CD14-positive monocyte (primary cell): ENCODE data around the gene RSPH1. TPM values are rescaled to one million over a fixed set of nuclear protein-coding genes. Genes with fewer than 3 reads are reported as not detected.
A peak's percentile ranks its signal among the peaks of the same experiment; 100 is the strongest.

ENCODE experiments used
- DNase-seq, 3 donors: peaks; one replicate each; pipeline ENCODE4 v3.0.0-alpha.2; 2011 to 2022
- H2AFZ ChIP-seq: 2 replicates; pipeline ENCODE4 v1.6.0; 2012; ENCODE audit warnings: mild to moderate bottlenecking, low read depth, low read length, inconsistent platforms; ENCODE audit not compliant: insufficient read depth, poor library complexity, severe bottlenecking
- H3K27ac ChIP-seq, 2 donors: 1 replicate in 1 of 2; 2 replicates in 1 of 2; pipeline ENCODE4 v1.5.1; 2012 to 2013; ENCODE audit warnings: low read length in 2 of 2, control low read depth in 1 of 2, inconsistent platforms in 1 of 2, low read depth in 1 of 2, mild to moderate bottlenecking in 1 of 2
- H3K27me3 ChIP-seq, 2 donors: one replicate each; pipeline versions ENCODE4 v1.6.0 to v1.6.1; 2011 to 2013; ENCODE audit warnings: low read length in 2 of 2; ENCODE audit not compliant: control insufficient read depth in 2 of 2, insufficient read depth in 2 of 2
- H3K36me3 ChIP-seq, 2 donors: replicated peaks in 1 of 2; 1 replicate in 1 of 2; 2 replicates in 1 of 2; pipeline versions ENCODE4 v1.5.1 to v1.6.1; 2012 to 2013; ENCODE audit warnings: low read length in 2 of 2, control low read depth in 1 of 2, inconsistent platforms in 1 of 2, mild to moderate bottlenecking in 1 of 2; ENCODE audit not compliant: insufficient read depth in 2 of 2, control insufficient read depth in 1 of 2
- H3K4me1 ChIP-seq, 2 donors: 1 replicate in 1 of 2; 2 replicates in 1 of 2; pipeline versions ENCODE4 v1.5.1 to v1.6.1; 2012 to 2013; ENCODE audit warnings: low read length in 2 of 2, control low read depth in 1 of 2, inconsistent platforms in 1 of 2, mild to moderate bottlenecking in 1 of 2, moderate library complexity in 1 of 2; ENCODE audit not compliant: insufficient read depth in 2 of 2, control insufficient read depth in 1 of 2
- H3K4me2 ChIP-seq: replicated peaks from 2 replicates; pipeline ENCODE3; 2012; ENCODE audit warnings: low read length, moderate library complexity, mild to moderate bottlenecking; ENCODE audit not compliant: poor library complexity, severe bottlenecking; ENCODE audit errors: extremely low read depth
- H3K4me3 ChIP-seq, 3 experiments: fragments of 200-600 bp in 1 of 3; sonication (generic) in 1 of 3; replicated peaks in 1 of 3; 1 replicate in 2 of 3; 2 replicates in 1 of 3; pipeline ENCODE4 v1.5.1; 2011 to 2013; ENCODE audit warnings: low read length in 3 of 3, mild to moderate bottlenecking in 3 of 3, control low read depth in 2 of 3, low read depth in 2 of 3, inconsistent platforms in 1 of 3, moderate library complexity in 1 of 3
- H3K79me2 ChIP-seq: 2 replicates; pipeline ENCODE4 v1.6.0; 2012; ENCODE audit warnings: mild to moderate bottlenecking, control low read depth, inconsistent platforms, low read length, moderate library complexity; ENCODE audit not compliant: insufficient read depth
- H3K9ac ChIP-seq: 2 replicates; pipeline ENCODE4 v1.6.0; 2017; ENCODE audit warnings: low read length, mild to moderate bottlenecking; ENCODE audit not compliant: insufficient read depth, poor library complexity, severe bottlenecking
- H3K9me3 ChIP-seq, 2 donors: replicated peaks in 1 of 2; 1 replicate in 1 of 2; 2 replicates in 1 of 2; pipeline versions ENCODE4 v1.5.1 to v1.6.1; 2012 to 2013; ENCODE audit warnings: low read length in 2 of 2, control low read depth in 1 of 2; ENCODE audit not compliant: control insufficient read depth in 1 of 2, insufficient read depth in 1 of 2
- H4K20me1 ChIP-seq: 2 replicates; pipeline ENCODE4 v1.6.0; 2012; ENCODE audit warnings: mild to moderate bottlenecking, low read length, control low read depth, moderate library complexity; ENCODE audit not compliant: insufficient read depth
- H3K27ac Mint-ChIP-seq, 7 donors: one replicate each; pipeline ENCODE4 v1.8.0; 2020; ENCODE audit warnings: mild to moderate bottlenecking in 7 of 7, mixed read lengths in 7 of 7, moderate library complexity in 6 of 7, inconsistent platforms in 2 of 7
- H3K27me3 Mint-ChIP-seq, 3 donors: one replicate each; pipeline ENCODE4 v1.8.0; 2021 to 2022; ENCODE audit warnings: low read depth in 3 of 3, mild to moderate bottlenecking in 3 of 3, mixed read lengths in 3 of 3, moderate library complexity in 3 of 3, inconsistent platforms in 1 of 3
- H3K36me3 Mint-ChIP-seq, 2 donors: one replicate each; pipeline ENCODE4 v1.8.0; 2020; ENCODE audit warnings: mixed read lengths in 2 of 2, inconsistent platforms in 1 of 2, mild to moderate bottlenecking in 1 of 2
- H3K4me1 Mint-ChIP-seq: one replicate; pipeline ENCODE4 v1.8.0; 2020; ENCODE audit warnings: mild to moderate bottlenecking, mixed read lengths
- H3K4me3 Mint-ChIP-seq, 2 donors: one replicate each; pipeline ENCODE4 v1.8.0; 2020; ENCODE audit warnings: mild to moderate bottlenecking in 2 of 2, mixed read lengths in 2 of 2, moderate library complexity in 1 of 2
- H3K9me3 Mint-ChIP-seq, 7 donors: one replicate each; pipeline ENCODE4 v1.8.0; 2020 to 2022; ENCODE audit warnings: mixed read lengths in 7 of 7, mild to moderate bottlenecking in 6 of 7, moderate library complexity in 6 of 7, inconsistent platforms in 2 of 7
- WGBS: methylation state at CpG from one replicate; pipeline ENCODE4 v1.1.5; 2013; ENCODE audit warnings: missing lambda C conversion rate; ENCODE audit not compliant: insufficient coverage; 5-methylcytosine and 5-hydroxymethylcytosine counted together
- intact Hi-C, 2 donors: fragments of 100-400 bp; cut with micrococcal nuclease; formaldehyde crosslinking; loops; one replicate each; pipeline versions ENCODE4 v1.15.0 to v1.15.1; 2023
- polyA plus RNA-seq, 3 donors: library from polyadenylated mRNA; depleted of rRNA in 1 of 3; unstranded in 2 of 3; stranded (reverse) in 1 of 3; fragments of 300-500 nt in 2 of 3; fragments of >200 nt in 1 of 3; fragmentation: Illumina TruSeq in 2 of 3; gene quantifications; 1 replicate in 2 of 3; 2 replicates in 1 of 3; pipeline ENCODE4 v1.2.3, GENCODE V29; 2012 to 2021
- TF ChIP-seq, protein P1 (sequence below): fragments of 200-600 bp; IDR thresholded peaks from one replicate; pipeline ENCODE4 v1.8.0; 2022; ENCODE audit warnings: antibody characterized with exemption, mild to moderate bottlenecking

RSPH1 gene
- polyA plus RNA-seq, 3 donors, result 0.03 TPM; not detected in 2

DNA sequence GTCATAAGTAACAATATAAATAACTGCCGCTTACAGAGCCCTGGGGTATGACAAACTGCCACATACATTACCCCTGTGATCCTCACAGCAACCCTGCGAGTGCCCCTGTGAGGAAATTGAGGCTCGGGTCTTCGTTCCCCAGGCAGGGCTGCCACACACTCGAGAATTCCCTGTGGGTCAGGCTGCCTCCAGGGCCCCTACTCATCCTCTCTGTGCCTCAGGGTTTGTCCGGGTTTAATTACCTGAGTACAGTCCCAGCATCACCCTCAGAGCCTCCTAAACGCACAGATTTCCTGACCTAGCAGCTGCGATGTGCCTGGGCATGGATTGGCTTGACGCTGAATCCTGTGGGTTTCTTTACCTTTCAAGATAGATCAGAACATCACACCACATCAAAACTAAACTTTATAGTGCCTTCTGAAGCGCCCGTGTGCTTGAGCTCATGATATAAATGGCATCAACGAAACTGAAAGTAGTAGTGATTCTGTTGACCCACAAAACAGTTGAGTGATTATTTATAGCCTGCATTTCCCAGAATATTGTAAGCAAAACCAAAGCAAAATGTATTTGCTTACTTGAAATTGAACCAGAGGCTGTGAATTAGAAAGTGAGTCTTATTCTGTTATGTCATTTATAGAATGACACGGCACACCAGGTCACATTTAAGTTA is 31.6 kb upstream of the RSPH1 start:
- Mint-ChIP-seq H3K4me3 (peak overlapping the region; percentile 79 to 91), H3K27me3 (peaks cover 0 to 3% (median 2%) of the 10 kb centered on the region in 3 donors), H3K36me3 (peaks cover 42 to 62% of the 10 kb centered on the region in 2 donors), H3K27ac (peak overlapping the region in 5 of 7 donors; percentile 27 to 91 (median 84)), H3K4me1 (peaks cover 40% of the 10 kb centered on the region), H3K9me3 (peaks cover 0 to 2% (median 0%) of the 10 kb centered on the region in 7 donors)
- no peaks in the 10 kb centered on the region for H3K9me3 ChIP-seq
- intact Hi-C loops, result loop anchor here in 1 of 2 donors (10.0 kb wide), 1 partner anchor 223 kb away; no protein-coding TSS in a partner anchor
- H3K36me3 ChIP-seq, result peaks cover 10 to 46% of the 10 kb centered on the region in 2 donors
- peak overlapping the region in 1 of 3 experiments; percentile 60 for H3K4me3 ChIP-seq
- peak overlapping the region; percentile 51 for H3K4me2 ChIP-seq
- H2AFZ ChIP-seq, result peak overlapping the region; percentile 59
- DNase-seq, result peak in 1 of 3 donors; percentile 16
- no peaks in the 10 kb centered on the region for H3K79me2 ChIP-seq
- no peaks in the 10 kb centered on the region for H3K27me3 ChIP-seq
- H4K20me1 ChIP-seq, result no peaks in the 10 kb centered on the region
- H3K9ac ChIP-seq, result peak overlapping the region; percentile 52
- TF ChIP-seq, protein P1, sequence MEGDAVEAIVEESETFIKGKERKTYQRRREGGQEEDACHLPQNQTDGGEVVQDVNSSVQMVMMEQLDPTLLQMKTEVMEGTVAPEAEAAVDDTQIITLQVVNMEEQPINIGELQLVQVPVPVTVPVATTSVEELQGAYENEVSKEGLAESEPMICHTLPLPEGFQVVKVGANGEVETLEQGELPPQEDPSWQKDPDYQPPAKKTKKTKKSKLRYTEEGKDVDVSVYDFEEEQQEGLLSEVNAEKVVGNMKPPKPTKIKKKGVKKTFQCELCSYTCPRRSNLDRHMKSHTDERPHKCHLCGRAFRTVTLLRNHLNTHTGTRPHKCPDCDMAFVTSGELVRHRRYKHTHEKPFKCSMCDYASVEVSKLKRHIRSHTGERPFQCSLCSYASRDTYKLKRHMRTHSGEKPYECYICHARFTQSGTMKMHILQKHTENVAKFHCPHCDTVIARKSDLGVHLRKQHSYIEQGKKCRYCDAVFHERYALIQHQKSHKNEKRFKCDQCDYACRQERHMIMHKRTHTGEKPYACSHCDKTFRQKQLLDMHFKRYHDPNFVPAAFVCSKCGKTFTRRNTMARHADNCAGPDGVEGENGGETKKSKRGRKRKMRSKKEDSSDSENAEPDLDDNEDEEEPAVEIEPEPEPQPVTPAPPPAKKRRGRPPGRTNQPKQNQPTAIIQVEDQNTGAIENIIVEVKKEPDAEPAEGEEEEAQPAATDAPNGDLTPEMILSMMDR, result no peak
- peaks cover 30 to 35% of the 10 kb centered on the region in 2 donors for H3K4me1 ChIP-seq
- WGBS, result 34% methylated on average over 8 of the region's 13 CpGs
- H3K27ac ChIP-seq, result peak overlapping the region in 1 of 2 donors; percentile 70

DNA sequence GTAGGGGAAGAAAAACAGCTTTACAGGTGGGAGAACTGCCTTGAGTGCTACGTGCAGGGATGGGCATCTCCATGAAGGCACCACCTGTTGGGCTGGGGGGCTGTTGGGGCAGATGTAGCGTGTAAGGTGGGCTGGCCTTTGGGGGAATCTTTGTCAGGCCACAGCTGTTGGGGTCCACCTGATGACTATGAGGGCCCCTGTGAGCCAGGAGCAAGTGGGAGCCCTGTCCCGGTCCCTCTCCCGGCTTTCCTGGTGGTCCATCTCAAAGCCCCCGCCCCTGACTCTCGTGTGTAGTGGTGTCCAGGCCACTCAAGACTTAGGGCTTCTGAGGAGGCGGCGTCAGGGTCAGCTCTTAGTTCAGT is 31.1 kb upstream of the RSPH1 start:
- peaks cover 43 to 67% of the 10 kb centered on the region in 2 donors for H3K36me3 Mint-ChIP-seq
- Histone ChIP-seq H3K27me3 (no peaks in the 10 kb centered on the region), H3K4me2 (peak overlapping the region; percentile 51), H2AFZ (peak overlapping the region; percentile 59), H3K9me3 (no peaks in the 10 kb centered on the region), H3K79me2 (no peaks in the 10 kb centered on the region), H3K36me3 (peaks cover 12 to 51% of the 10 kb centered on the region in 2 donors), H3K27ac (peak overlapping the region in 1 of 2 donors; percentile 70), H4K20me1 (no peaks in the 10 kb centered on the region), H3K4me1 (peaks cover 26 to 30% of the 10 kb centered on the region in 2 donors), H3K4me3 (no peak overlapping the region), H3K9ac (peak overlapping the region; percentile 52)
- DNase-seq, result no peak
- H3K4me3 Mint-ChIP-seq, result no peak overlapping the region
- peaks cover 35% of the 10 kb centered on the region for H3K4me1 Mint-ChIP-seq
- TF ChIP-seq, protein P1, result no peak
- WGBS, result 91% methylated on average over 4 of the region's 8 CpGs
- peaks cover 0 to 3% (median 2%) of the 10 kb centered on the region in 3 donors for H3K27me3 Mint-ChIP-seq
- intact Hi-C loops, result loop anchor here in 1 of 2 donors (10.0 kb wide), 1 partner anchor 222 kb away; no protein-coding TSS in a partner anchor
- peaks cover 0 to 2% (median 0%) of the 10 kb centered on the region in 7 donors for H3K9me3 Mint-ChIP-seq
- peak overlapping the region in 2 of 7 donors; percentile 22 to 68 for H3K27ac Mint-ChIP-seq
